ENCODE measurements around the gene CHFR.

The CHFR gene

DNA sequence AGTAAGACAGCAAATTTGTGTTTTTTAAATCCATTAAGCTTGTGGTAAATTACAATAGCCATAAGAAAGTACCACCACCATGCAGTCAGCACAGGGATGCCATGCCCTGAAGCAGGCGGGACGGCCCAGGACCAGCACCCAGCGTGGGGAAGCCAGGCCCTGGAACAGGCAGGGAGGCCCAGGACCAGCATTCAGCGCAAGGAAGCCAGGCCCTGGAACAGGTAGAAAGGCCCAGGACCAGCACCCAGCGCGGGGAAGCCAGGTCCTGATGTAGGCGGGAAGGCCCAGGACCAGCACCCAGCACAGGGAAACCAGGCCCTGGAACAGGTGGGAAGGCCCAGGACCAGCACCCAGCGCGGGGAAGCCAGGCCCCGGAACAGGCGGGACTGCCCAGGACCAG, 13.2 kb downstream of the CHFR start:
- TF ChIP-seq SP1 (IDR thresholded peaks at IDR 0.05) = no peak
- no peak for TF ChIP-seq HDGF (IDR thresholded peaks at IDR 0.05; ENCODE audit: borderline replicate concordance)
- POLR2A ChIA-PET = no interaction called here
- no peak for DNase-seq (ENCODE audit: extremely low spot score)
- CTCF ChIA-PET = no interaction called here

DNA sequence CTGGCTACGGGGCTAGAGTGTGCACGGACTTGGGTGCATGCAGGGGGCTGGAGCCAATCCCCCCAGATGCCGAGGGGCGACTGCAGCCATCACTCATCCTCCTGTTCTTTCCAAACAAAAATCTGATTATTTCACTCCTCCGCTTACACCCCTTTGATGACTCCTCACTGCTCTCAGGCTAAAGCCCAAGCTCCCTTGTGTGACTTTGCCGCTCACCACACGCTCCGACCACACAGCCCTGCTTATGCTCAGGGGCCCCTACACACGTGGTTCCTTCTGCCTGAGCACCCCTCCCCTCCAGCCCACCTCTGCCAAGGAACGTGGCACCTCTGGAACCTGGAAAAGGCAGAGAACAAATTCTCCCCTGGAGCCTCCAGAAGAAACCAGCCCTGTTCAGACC, 13.7 kb downstream of the CHFR start:
- ChIA-PET POLR2A (no interaction called here), CTCF (no interaction called here)

DNA sequence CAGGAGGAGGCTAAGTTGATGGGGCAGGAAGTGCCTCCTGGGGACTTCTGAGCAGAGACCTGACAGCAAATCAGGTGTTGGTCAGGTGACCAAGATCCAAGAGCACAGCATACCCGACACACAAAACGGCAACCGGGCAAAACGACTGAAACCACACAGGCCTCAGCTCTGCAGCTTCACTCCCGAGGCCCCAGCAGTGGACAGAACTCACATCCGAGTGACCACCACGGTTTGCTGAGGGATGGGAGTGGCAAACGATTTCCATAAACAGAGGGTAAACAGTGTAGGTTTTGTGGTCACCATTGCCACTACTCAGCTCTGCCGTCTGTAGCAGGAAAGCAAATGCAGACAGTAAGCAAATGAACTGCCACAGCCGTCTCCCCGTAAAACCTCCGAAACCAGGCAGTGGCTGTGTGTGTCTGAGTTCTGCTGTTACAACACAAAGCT, 14.4 kb downstream of the CHFR start:
- POLR2A ChIA-PET = no interaction called here

More for the DNA sequence above, 13.7 kb downstream of the CHFR start:
- no peak for TF ChIP-seq BHLHE40 (IDR thresholded peaks at IDR 0.05; ENCODE audit: borderline replicate concordance)
- TF ChIP-seq CTBP1 (IDR thresholded peaks at IDR 0.05; ENCODE audit: borderline replicate concordance) = no peak
- no peak for TF ChIP-seq ARNT (IDR thresholded peaks at IDR 0.05)
- no peak for TF ChIP-seq LEF1 (IDR thresholded peaks at IDR 0.05; ENCODE audit: borderline replicate concordance)
- no peak for TF ChIP-seq TARDBP (IDR thresholded peaks at IDR 0.05)
- no peak for TF ChIP-seq FOXK2 (IDR thresholded peaks at IDR 0.05)
- no peak for TF ChIP-seq FOXA1 (IDR thresholded peaks at IDR 0.05)
- no peak for TF ChIP-seq NFRKB (IDR thresholded peaks at IDR 0.05)
- TF ChIP-seq ELF4 (IDR thresholded peaks at IDR 0.05) = no peak
- TF ChIP-seq ZNF384 (IDR thresholded peaks at IDR 0.05) = no peak
- TF ChIP-seq, protein P1, sequence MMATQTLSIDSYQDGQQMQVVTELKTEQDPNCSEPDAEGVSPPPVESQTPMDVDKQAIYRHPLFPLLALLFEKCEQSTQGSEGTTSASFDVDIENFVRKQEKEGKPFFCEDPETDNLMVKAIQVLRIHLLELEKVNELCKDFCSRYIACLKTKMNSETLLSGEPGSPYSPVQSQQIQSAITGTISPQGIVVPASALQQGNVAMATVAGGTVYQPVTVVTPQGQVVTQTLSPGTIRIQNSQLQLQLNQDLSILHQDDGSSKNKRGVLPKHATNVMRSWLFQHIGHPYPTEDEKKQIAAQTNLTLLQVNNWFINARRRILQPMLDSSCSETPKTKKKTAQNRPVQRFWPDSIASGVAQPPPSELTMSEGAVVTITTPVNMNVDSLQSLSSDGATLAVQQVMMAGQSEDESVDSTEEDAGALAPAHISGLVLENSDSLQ (IDR thresholded peaks at IDR 0.05) = no peak
- no peak for TF ChIP-seq SP1 (IDR thresholded peaks at IDR 0.05)
- no peak for TF ChIP-seq HDGF (IDR thresholded peaks at IDR 0.05; ENCODE audit: borderline replicate concordance)
- no peak for TF ChIP-seq FOXM1 (IDR thresholded peaks at IDR 0.05; ENCODE audit: borderline replicate concordance)
- TF ChIP-seq SUZ12 (IDR thresholded peaks at IDR 0.05) = no peak
- DNase-seq (ENCODE audit: extremely low spot score) = no peak

DNA sequence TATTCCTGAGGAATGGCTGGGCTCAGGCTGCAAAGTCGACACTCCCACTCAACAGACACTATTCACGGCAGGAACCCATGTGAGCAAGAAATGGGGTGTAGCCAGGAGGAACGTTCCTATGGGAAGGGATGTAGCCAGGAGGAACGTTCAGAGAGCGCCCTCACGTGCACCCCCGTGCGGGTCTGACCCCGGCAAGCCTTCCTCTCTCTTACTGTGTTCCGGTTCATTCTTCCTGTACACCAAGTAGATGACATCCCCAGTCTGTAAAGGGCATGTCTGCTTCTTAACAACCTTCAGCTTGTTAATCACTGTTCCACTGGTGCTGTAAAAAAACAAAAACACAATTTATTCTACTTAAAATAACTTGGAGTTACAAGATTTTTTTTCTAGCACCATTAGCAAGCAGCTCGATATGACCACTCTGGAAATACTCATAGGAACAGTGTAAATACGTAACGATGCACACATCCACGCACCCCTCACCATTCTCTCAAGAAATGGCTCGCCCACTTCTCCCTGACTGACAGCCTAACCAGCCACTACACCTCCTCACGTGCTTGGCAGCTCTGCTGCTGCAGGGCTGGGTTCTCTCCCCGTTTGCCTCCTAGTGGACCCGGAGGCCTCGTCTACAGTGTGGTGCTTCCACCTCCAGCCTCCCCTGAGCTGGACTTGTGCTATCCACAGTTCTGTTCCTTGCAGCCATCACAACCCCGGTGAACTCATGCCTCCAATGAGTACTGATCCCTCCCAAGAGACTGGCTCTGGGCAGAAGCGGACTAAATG, 15.1 kb downstream of the CHFR start:
- no peak for TF ChIP-seq SUZ12 (IDR thresholded peaks at IDR 0.05)
- TF ChIP-seq TARDBP (IDR thresholded peaks at IDR 0.05) = no peak
- no peak for TF ChIP-seq ELF4 (IDR thresholded peaks at IDR 0.05)
- TF ChIP-seq SP1 (IDR thresholded peaks at IDR 0.05) = no peak
- POLR2A ChIA-PET = no interaction called here
- CTCF ChIA-PET = interaction anchor here (0.9 kb wide), 1 partner anchor 13 kb away, joined by 3 read pairs; no protein-coding TSS in a partner anchor
- no peak for DNase-seq (ENCODE audit: extremely low spot score)

More for the DNA sequence above, 14.4 kb downstream of the CHFR start:
- no peak for DNase-seq (ENCODE audit: extremely low spot score)
- TF ChIP-seq ZNF384 (IDR thresholded peaks at IDR 0.05) = no peak
- no peak for TF ChIP-seq LEF1 (IDR thresholded peaks at IDR 0.05; ENCODE audit: borderline replicate concordance)
- TF ChIP-seq ELF4 (IDR thresholded peaks at IDR 0.05) = no peak
- TF ChIP-seq SUZ12 (IDR thresholded peaks at IDR 0.05) = no peak
- CTCF ChIA-PET = no interaction called here

DNA sequence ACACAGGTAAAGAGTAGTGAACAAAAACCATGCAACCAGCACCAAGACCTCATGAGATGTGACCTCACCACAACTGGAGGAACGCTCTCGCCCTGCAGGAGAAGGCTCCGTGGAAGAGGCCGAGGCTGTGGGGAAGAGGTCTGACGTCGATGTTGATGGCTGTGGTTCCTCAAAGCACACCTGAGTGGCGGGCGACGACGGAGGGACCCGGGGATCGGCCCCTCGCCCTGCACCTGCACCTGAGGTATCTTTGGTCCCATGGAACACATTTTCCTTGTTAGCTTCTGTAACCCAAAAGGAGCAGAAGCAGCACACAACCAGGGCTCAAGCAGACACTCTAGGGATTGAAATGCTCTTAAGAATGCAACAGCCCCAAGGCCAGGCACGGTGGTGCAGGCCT, 17.9 kb downstream of the CHFR start:
- TF ChIP-seq, protein P1 (IDR thresholded peaks at IDR 0.05) = no peak
- TF ChIP-seq FOXM1 (IDR thresholded peaks at IDR 0.05; ENCODE audit: borderline replicate concordance) (no peak), TARDBP (IDR thresholded peaks at IDR 0.05) (no peak), FOXK2 (IDR thresholded peaks at IDR 0.05) (no peak), SP1 (IDR thresholded peaks at IDR 0.05) (no peak), LEF1 (IDR thresholded peaks at IDR 0.05; ENCODE audit: borderline replicate concordance) (no peak), ELF4 (IDR thresholded peaks at IDR 0.05) (no peak), HDGF (IDR thresholded peaks at IDR 0.05; ENCODE audit: borderline replicate concordance) (no peak), FOXA1 (IDR thresholded peaks at IDR 0.05) (no peak), ARNT (IDR thresholded peaks at IDR 0.05) (no peak), L3MBTL2 (conservative IDR thresholded peaks at IDR 0.05) (no peak), CTBP1 (IDR thresholded peaks at IDR 0.05; ENCODE audit: borderline replicate concordance) (no peak), BHLHE40 (IDR thresholded peaks at IDR 0.05; ENCODE audit: borderline replicate concordance) (no peak), SUZ12 (IDR thresholded peaks at IDR 0.05) (no peak), NFRKB (IDR thresholded peaks at IDR 0.05) (no peak), ZNF384 (IDR thresholded peaks at IDR 0.05) (no peak)
- POLR2A ChIA-PET = no interaction called here
- CTCF ChIA-PET = no interaction called here
- no peak for DNase-seq (ENCODE audit: extremely low spot score)

DNA sequence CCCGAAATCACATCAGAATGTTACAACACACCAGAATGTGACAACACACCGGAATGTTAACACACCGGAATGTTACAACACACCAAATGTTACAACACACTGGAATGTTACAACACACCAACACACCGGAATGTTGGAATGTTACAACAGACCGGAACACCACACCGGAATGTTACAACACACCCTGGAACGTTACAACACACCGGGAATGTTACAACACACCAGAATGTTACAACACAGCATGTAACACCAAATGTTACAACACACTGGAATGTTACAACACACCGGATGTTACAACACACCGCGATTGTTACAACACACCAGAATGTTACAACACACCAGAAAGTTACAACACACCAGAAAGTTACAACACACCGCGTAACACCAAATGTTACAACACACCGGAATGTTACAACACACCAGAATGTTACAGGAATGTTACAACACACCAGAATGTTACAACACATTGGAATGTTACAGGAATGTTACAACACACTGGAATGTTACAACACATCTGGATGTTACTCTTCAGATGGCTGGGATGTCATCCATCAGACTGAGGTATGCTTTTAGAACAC, 21.1 kb downstream of the CHFR start:
- CTCF ChIA-PET = no interaction called here
- DNase-seq (ENCODE audit: extremely low spot score) = no peak
- POLR2A ChIA-PET = no interaction called here
- TF ChIP-seq L3MBTL2 (conservative IDR thresholded peaks at IDR 0.05) (no peak), BHLHE40 (IDR thresholded peaks at IDR 0.05; ENCODE audit: borderline replicate concordance) (no peak), FOXK2 (IDR thresholded peaks at IDR 0.05) (no peak), LEF1 (IDR thresholded peaks at IDR 0.05; ENCODE audit: borderline replicate concordance) (no peak), CTBP1 (IDR thresholded peaks at IDR 0.05; ENCODE audit: borderline replicate concordance) (no peak), TARDBP (IDR thresholded peaks at IDR 0.05) (no peak), FOXA1 (IDR thresholded peaks at IDR 0.05) (no peak), ARNT (IDR thresholded peaks at IDR 0.05) (no peak), ELF4 (IDR thresholded peaks at IDR 0.05) (no peak), NFRKB (IDR thresholded peaks at IDR 0.05) (no peak), FOXM1 (IDR thresholded peaks at IDR 0.05; ENCODE audit: borderline replicate concordance) (no peak), HDGF (IDR thresholded peaks at IDR 0.05; ENCODE audit: borderline replicate concordance) (no peak), ZNF384 (IDR thresholded peaks at IDR 0.05) (no peak), SP1 (IDR thresholded peaks at IDR 0.05) (no peak), SUZ12 (IDR thresholded peaks at IDR 0.05) (no peak)
- TF ChIP-seq, protein P1 (IDR thresholded peaks at IDR 0.05) = no peak

All from HEK293T (cell line).